Gastrocnemius medialis (tissue), 4 donors: ENCODE data around the gene TNS1.

Source experiments
- CTCF ChIP-seq, 5 experiments: fragments of 450-650 bp in 3 of 5; fragments of 200-600 bp in 2 of 5; sonication (generic) in 2 of 5; IDR thresholded peaks in 4 of 5; conservative IDR thresholded peaks in 1 of 5; 1 replicate in 4 of 5; 2 replicates in 1 of 5; pipeline ENCODE4 v1.5.1; 2016 to 2019; ENCODE audit warnings: antibody characterized with exemption in 5 of 5, mild to moderate bottlenecking in 3 of 5, moderate library complexity in 3 of 5
- POLR2A ChIP-seq, 2 donors: fragments of 450-650 bp; IDR thresholded peaks; one replicate each; pipeline ENCODE4 v1.6.1; 2017; ENCODE audit warnings: antibody characterized with exemption in 2 of 2, mild to moderate bottlenecking in 2 of 2, moderate library complexity in 2 of 2

DNA sequence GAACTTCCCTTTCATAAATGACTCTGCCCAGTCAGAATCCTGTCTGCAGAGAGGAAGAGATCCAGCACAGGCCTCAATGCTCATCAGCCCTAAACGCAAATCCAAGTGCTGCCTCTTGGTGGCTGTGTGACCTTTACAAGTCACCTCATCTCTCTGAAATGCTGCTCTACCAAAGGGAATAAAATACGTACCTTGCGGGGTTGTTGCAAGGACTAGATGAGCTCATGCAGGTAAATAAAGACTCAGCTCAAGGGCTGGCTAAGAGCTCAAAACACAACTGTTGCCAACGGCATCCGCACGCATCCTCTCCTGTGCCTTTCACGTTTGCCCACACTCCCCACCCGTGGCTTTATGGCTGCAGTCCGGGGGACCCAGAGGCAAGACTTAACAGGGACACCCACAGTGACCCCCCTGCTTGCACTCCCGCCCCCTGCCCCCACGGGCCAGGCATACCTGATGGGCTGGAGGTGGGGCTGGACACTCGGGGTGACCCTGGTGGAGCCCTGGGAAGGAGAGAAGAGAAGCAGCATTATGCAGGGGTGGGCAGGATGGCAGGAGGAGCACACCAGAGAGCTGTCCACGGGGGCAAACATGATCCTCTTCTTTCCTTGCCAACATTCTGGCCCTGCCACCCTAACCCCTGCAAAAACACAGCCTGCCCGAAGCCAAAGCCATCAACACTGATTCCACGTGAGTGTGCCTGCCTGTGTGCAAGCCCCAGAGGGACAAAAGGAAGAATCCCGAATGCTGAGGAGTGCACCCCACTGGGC lies 102.6 kb downstream of the TNS1 start:
- TF ChIP-seq CTCF (IDR thresholded peaks at IDR 0.05 in 4 of 5, conservative IDR thresholded peaks at IDR 0.05 in 1 of 5) (no peak), POLR2A (IDR thresholded peaks at IDR 0.05) (peak in 1 of 2 donors; percentile 15)
